HG03565 (cell line): ENCODE measurements around the gene IQSEC3.

Experiments used
- ATAC-seq: cut with Tn5 transposase; IDR thresholded peaks from one replicate; pipeline ENCODE4 v1.9.1; 2021; ENCODE audit warnings: mild to moderate bottlenecking, moderate library complexity; ENCODE audit not compliant: unreplicated experiment

Gene IQSEC3

DNA sequence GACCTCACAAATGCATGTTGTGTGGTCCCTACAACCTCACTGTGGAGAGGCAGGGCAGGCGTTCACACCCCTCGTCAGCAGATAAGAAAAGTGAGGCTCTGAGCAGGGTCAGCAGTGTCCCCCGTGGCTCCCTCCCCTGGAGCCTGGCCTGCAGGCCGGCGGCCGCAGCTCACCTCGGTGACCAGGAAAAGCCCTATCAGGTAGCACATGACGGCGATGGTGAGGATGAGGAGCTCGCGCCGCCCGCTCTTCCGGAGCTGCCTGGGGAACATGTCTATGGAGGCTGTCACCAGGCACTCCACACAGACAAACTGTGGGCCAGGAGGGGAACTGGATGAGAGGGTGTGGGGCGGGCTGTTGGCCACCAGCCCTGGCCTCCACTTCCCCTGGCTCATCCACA lies 129.4 kb downstream of the IQSEC3 start:
- no peak for ATAC-seq

DNA sequence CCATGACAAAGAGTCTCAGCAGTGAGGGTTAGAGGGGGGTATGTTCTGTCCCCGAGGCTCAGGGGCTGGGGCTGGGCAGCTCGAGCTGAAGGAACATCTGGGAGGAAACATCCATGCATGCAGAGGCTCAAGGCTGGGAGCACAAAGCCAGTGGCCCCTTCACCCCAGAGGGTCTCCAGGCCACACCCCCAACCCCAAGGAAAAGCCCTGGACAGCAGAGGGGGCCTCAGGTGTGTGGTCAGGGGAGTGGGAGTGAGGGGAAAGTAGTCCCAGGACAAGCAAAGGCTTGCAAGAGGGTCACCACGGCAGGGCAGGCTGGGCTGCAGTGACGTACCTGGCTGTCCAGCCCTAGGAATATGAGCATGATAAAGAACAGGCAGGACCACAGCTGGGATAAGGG lies 129.9 kb downstream of the IQSEC3 start:
- ATAC-seq = no peak

- ATAC-seq = no peak
Observed at GRCh38 chr12:197347-197746, 130.8 kb downstream of the IQSEC3 start.

- no peak for ATAC-seq
Observed at GRCh38 chr12:197911-198695, 131.5 kb downstream of the IQSEC3 start.

DNA sequence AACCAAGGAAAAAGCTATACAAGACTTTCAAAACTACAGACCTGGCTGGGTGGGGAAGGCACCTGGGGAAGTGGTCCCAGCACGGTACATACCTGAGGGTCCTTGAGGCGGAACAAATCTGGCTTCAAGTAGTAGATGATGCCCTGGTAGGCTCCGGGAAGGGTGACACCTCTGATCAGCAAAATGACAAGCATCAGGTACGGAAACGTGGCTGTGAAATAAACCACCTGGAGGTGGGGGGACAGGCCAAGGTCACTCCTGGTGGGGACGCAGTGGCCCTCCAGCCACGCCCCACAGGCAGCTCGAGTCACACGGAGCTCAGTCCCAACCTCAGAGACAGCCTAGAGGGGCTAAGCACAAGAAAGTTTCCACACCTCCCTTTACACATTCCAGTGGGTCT lies 132.1 kb downstream of the IQSEC3 start:
- no peak for ATAC-seq

DNA sequence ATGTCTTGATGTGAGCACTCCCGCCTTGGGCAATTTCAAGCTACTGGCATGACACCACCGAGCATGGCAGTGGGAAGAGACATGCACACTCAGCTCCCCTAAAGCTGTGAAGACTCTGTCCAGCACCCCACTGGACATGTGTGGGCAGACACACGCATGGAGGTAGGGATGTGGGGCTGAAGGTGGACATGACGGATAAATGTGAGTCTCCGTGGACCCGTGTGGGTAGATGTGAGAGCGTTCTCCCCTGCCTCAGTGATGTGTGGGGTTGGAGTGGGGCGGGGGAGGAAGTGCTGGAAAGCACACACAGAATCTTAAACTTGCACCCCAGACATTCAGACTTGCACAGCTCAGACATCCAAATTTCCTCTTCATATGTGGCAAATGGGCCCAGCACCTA lies 134.8 kb downstream of the IQSEC3 start:
- no peak for ATAC-seq

- ATAC-seq = no peak
Observed at GRCh38 chr12:202081-202731, 135.6 kb downstream of the IQSEC3 start.

DNA sequence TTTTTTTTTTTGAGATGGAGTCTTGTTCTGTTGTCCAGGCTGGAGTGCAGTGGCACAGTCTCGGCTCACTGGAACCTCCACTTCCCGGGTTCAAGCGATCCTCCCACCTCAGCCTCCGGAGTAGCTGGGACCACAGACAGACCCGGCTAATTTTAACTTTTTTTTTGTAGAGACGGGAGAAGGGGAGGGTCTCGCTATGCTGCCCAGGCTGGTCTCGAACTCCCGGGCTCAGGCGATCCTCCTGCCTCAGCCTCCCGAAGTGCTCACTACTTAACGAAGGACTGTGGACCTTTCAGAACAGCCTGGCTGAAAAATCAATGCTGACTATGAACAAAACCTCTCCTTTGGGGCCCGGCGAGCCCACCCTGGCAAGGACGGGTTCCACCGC lies 136.5 kb downstream of the IQSEC3 start:
- ATAC-seq = no peak

DNA sequence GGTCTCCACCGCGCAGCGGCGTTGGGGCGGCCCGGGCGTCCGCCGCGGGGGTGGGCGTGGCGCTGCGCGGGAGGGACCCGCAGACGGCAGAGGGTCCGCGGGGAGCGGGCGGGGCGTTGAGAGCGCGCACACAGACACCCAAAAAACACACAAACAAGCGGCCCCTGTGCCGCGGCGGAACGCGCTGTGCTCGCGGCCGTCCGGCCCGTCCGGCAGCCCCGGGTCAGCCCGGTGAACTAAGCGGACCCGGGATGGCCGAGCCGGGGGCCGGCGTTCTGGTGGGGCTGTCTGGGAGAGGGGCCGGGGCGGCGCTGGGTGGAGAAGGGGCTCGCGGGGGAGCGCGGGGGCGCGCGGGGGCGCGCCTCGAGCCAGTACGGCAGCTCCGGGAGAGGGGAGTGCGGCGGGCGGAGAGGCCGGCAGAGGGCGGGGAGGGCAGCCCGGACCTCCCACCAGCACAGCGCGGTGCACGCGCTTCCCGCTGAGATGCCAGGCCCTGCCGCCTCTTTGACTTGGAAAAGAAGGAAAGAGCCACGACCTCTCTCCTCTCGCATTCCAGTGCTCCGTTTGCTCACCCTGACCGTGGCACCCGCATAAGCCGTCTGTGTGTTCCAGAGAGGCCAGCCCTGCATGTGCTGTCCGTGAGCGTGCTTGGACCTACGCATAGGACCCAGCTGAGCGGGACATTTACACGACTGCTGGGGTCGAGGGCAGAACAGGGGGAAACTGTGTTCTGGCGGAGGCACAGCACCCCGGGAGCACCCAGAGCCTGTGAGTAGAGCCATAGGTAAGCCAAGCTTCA lies 137.1 kb downstream of the IQSEC3 start:
- no peak for ATAC-seq

- ATAC-seq = no peak
Observed at GRCh38 chr12:204261-204678, 137.7 kb downstream of the IQSEC3 start.

- ATAC-seq = no peak
Observed at GRCh38 chr12:205026-205425, 138.5 kb downstream of the IQSEC3 start.

DNA sequence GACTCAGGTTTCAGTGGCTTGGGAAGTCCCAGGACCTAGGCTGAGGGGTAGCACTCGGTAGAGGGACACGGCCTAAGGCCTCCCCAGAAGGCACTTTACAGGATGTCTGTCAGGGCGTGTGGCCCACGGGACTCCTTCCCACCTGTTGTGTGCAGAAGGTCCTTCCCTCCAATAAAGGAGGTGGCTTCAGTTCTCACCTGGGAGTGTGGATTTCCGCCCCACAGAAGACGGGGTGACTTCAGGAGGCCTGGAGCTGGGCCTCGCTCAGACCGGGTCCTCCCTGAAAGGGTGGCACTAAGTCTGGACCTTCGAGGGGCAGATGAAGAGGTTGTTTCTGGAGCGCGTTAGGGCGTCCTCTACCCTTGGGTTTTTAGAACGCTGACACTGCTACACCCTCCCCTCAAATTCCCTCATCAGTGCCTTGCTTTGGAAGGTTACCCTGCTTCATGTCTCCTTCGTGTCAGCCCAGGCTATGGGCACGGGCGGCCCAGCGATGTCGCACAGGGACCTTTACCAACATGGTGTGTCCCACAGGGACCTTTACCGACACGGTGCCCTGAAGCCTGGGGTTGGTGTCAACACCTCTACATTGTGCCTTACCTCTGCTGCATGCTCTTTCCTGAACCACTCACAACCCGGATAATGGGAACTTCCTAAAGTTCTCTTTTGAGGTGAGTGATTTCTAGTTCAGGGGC lies 140.3 kb downstream of the IQSEC3 start:
- no peak for ATAC-seq

DNA sequence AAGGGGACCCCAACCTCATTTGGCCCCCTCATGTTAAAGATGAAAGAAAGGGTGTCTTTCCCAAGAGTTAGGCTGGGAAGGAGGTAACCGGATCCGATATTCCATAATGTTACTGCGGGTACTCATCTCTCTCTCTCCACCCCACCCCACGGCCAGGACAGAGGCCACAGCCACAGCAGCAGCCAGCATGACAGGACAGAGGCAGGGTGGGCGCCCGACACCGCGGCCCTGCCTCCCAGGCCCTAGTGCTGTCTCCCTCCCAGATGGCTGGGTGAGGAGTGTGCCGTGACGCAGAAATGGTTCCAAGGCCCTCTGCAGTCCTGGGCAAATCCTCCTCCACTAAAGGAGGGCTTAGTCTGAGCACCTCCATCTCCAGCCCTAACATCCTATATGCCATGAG lies 141.2 kb downstream of the IQSEC3 start:
- ATAC-seq = no peak

DNA sequence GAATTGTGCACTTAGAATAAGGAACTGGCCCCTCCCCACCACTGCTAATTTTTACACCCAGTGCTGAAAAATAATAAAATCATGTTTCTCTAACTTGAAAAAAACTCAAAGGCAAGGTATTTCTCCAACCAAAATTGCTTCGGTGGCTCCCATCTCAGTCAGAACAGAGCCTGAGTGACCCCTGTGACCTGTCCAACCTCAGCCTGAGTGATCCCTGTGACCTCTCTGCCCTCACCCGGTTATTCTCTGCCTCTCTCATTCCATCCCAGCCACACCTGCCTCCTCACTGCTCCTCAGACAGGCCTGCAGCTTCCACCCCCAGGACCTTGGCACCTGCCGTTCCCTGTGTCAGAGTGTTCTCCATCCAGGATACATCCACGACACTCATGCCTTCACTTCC lies 142.2 kb downstream of the IQSEC3 start:
- ATAC-seq = no peak

DNA sequence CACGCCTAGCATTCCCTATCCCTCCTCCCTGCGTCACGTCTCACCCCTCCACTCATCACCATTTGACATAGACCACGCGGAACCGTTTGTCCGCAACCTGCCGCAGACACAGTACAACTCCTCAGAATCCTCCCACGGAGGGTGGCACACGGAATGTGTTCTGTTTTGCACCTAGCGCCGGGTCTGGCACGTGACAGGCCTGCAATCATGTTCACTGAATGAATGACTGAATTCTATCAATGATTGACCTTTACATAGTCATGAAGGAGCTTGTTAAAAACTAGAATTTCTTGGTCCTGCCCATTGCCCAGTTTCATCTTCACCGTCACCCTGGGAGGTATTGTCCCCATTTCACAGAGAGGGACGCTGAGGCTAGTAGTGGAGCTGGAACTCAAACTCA lies 142.7 kb downstream of the IQSEC3 start:
- ATAC-seq = no peak

DNA sequence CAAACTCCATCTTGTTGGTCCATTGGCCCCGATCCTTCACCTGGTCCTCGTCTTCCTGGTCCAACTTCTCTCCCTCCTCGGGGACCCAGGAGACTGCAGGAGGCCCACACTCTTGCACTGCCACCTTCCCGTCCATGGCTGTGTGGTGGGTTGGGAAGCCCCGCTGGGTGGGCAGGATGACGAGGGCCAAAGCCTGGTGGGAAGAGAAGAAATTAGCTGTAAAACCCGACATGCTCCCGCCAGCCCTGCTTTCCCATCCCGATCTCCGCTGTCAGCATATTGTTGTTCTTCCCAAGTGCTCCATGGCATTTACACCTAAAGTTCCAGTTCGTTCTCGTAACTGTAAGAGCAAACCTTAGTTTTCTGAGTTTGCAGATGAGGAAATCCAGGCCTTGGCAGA lies 143.3 kb downstream of the IQSEC3 start:
- no peak for ATAC-seq

DNA sequence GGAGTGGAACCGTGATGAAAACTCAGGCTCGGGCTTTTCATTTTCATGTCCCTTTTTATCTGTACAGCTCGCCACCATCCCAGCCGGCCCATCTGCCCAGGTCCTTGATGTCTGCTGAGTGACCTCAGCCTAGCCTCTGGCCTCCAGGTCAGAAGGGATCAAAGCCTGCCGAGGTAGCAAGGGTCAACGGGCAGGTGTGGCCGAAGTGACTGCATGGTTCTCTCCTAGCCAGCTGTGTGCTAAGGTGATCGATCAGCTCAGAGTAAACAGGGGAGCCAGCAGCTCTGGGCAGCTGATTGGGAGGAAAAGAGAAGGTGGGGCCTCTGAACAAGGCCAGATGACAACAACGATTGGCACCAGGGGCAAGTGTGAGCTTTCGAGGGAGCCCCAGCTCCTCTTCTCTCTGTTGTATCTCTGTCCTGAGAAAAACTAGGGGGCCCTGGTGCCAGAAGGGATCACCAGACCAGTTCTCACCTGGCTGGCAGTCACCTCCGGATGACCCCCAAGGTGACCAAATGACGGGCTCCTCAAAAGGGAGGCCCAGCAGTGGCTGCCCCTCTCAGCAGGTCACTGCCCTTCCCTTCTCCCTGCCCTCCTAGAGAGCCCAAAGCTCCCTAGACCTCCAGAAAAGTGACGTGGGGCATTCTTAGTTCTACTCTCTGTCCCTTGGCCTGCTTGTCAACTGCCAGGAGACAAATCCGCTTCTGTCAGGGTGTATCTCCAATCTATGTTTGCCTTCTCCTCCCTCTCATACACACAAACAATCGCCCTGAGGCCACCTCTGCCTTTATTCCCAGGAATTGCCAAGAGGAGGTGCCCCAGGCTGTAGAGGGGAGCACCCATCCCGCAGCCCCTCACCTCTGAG lies 143.9 kb downstream of the IQSEC3 start:
- ATAC-seq = no peak

DNA sequence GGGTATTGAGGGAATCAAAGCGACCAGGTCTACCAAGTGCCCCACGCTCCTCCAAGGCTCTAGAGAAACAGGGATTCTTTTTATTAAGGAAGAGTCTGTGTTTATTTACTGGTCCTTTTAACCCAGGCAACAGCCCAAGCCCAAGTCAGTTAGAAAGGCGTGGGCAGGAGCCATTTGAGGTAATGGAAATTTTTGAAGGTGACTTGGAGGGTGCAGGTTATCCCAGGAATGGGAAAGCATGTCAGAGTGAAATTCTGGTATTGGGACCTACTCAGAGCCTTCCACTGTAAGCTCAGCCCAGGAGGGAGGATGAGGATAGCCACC lies 144.5 kb downstream of the IQSEC3 start:
- no peak for ATAC-seq

DNA sequence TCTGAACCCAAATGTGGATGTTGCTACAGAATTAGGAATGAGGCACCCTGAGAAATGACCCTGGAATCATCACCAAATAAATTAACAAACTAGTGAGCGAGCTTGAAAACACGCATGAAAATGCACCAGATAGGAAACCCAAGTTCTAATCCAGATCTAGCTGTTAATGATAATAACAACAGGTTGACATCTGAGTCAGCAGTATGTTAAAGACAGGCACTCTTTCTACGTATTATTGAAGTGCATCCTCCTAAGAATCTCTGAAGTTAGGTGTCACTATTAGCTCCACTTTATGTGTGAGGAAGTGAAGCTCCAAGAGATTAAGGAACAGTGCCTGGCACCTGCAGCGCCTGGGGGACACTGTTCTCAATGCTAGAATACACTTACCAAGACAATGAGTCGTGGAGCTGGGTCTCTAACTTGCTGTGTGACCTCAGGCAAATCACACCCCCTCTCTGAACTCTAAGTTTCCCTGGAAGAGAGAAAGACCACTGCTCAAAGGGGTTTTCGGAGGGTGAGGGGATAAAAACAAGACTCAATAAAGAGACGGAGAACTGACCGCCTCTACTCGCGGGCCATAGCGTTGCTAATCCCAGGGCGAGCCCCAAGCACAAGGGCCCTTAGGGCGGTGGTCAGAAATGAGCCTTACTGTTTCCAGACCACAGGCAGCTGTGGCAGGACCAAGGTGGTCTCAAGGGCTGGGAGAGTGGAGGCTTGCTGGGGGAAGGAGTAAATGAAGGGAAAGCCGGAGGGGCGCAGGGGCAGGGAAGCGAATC lies 145.3 kb downstream of the IQSEC3 start:
- no peak for ATAC-seq

- ATAC-seq = no peak
Observed at GRCh38 chr12:212415-212714, 145.8 kb downstream of the IQSEC3 start.
